ENCODE measurements around the gene SPPL3.

SPPL3 gene

GRCh38 chr12:120872487-120872886, 31.7 kb downstream of the SPPL3 start:
- no peak for DNase-seq

- DNase-seq: no peak
These were observed 33.7 kb downstream of the SPPL3 start for GRCh38 chr12:120870415-120870814.

- no peak for DNase-seq
These were observed 34.8 kb downstream of the SPPL3 start for GRCh38 chr12:120869376-120869775.

GRCh38 chr12:120866108-120866507, 38.0 kb downstream of the SPPL3 start:
- no peak for DNase-seq

GRCh38 chr12:120865098-120865497, 39.1 kb downstream of the SPPL3 start:
- no peak for DNase-seq

GRCh38 chr12:120862664-120863063, 41.5 kb downstream of the SPPL3 start:
- DNase-seq: no peak

- DNase-seq: no peak
These were observed 42.9 kb downstream of the SPPL3 start for GRCh38 chr12:120861074-120861795.

- no peak for DNase-seq
These were observed 45.7 kb downstream of the SPPL3 start for GRCh38 chr12:120858306-120859088.

- DNase-seq: no peak
These were observed 47.2 kb downstream of the SPPL3 start for GRCh38 chr12:120856980-120857379.

GRCh38 chr12:120855823-120856588, 48.2 kb downstream of the SPPL3 start:
- no peak for DNase-seq

- no peak for DNase-seq
These were observed 49.4 kb downstream of the SPPL3 start for GRCh38 chr12:120854804-120855203.

- no peak for DNase-seq
These were observed 51.0 kb downstream of the SPPL3 start for GRCh38 chr12:120853188-120853587.

GRCh38 chr12:120851944-120852343, 52.2 kb downstream of the SPPL3 start:
- no peak for DNase-seq

GRCh38 chr12:120851444-120851843, 52.7 kb downstream of the SPPL3 start:
- DNase-seq: no peak

- DNase-seq: no peak
These were observed 54.4 kb downstream of the SPPL3 start for GRCh38 chr12:120849765-120850164.

GRCh38 chr12:120847814-120848213, 56.3 kb downstream of the SPPL3 start:
- DNase-seq: no peak

GRCh38 chr12:120847392-120847791, 56.8 kb downstream of the SPPL3 start:
- DNase-seq: no peak

GRCh38 chr12:120846721-120847120, 57.4 kb downstream of the SPPL3 start:
- no peak for DNase-seq

- no peak for DNase-seq
These were observed 58.5 kb downstream of the SPPL3 start for GRCh38 chr12:120845696-120846095.

GRCh38 chr12:120844768-120845449, 59.2 kb downstream of the SPPL3 start:
- no peak for DNase-seq

- DNase-seq: no peak
These were observed 59.9 kb downstream of the SPPL3 start for GRCh38 chr12:120844297-120844696.

- no peak for DNase-seq
These were observed 60.7 kb downstream of the SPPL3 start for GRCh38 chr12:120843472-120843871.

- no peak for DNase-seq
These were observed 61.6 kb downstream of the SPPL3 start for GRCh38 chr12:120842595-120842994.
